ENCODE results near the gene FAM161A.

FAM161A gene

GRCh38 chr2:61775956-61776570 is 77.8 kb downstream of the FAM161A start:
- DNase-seq: no peak
